CD4-positive, alpha-beta T cell treated with Interleukin-15 for 4 hours (primary cell): ENCODE measurements around the gene DMRTC1B.
"Not testable (repeated sequence)": the region's sequence is repeated elsewhere in the genome, so short reads cannot be mapped to it uniquely, and the experiment has no call there.

Source experiments
- DNase-seq: peaks from one replicate; pipeline ENCODE4 v3.0.0-alpha.2; 2020; ENCODE audit warnings: low spot score

DMRTC1B gene, protein sequence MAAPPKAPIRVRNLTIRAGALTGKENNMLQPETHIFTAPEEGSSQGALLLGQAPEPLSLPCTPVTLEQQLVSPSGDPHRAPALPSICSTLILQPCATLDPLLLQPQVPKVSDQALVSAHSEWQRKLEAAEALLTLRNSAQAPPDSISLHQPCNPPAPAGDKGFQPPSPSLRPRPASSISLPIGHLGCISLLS

DNA sequence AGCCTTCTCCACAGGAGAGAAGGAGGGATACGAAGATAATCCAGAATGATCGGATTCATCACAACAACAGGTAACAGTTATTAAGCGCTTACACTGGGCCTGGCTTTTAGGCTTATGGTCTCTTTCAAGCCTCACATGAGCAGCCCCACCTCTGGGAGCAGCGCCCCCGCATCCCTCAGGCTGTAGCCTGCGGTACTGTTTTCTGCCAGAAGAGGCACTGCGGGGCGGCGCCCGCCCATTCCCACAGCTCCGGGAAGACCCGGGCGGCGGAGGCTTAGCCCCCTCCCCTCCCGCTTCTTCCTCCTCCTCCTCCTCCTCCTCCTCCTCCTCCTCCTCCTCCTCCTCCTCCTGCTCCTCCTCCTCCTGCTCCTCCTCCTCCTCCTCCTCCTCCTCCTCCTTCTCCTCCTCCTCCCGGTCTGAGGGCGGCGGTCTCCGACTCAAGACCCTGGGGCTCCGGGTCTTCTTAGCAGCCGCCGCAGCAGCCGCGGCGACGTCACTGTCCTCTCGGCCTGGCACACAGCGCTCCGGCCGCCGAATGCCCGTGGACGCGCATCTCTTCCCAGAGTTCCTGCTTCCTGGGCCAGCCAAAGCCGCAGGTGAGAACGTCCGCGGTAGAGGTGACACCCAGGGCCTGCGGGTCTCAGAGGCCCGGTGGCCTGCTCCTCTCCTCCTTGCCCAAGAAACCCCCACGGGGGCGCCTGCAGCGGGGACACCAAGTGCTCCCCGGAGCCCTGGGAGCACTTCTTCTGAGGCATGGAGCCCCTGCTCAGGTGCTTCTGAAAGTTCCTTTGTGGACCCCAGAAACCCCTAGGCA is at the start of gene DMRTC1B:
TSS of gene DMRTC1B (plus strand) at position 238 of the 814 bp plus-strand sequence. CDS start 68,246 bp downstream, outside the sequence.
- DNase-seq, result not testable (repeated sequence)

DNA sequence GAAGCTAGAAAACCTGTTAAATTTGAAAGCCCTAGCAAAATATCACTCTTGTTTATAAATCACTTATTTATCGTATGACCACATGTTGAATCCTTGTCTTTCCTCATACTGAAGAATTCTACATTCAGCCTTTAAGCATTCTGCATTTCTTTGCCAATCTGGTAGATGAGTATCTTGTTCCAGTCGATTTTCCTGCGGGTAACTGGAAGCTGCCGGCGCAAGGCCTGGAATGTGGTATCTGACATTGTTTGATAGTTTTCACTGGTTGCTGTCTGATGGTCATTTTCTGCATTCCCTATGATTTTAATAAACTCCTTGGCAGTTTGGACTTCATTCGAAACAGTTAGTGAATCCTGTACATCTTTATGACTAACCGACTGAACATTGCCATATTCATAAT is 48.8 kb upstream of the DMRTC1B start:
- no peak for DNase-seq

DNA sequence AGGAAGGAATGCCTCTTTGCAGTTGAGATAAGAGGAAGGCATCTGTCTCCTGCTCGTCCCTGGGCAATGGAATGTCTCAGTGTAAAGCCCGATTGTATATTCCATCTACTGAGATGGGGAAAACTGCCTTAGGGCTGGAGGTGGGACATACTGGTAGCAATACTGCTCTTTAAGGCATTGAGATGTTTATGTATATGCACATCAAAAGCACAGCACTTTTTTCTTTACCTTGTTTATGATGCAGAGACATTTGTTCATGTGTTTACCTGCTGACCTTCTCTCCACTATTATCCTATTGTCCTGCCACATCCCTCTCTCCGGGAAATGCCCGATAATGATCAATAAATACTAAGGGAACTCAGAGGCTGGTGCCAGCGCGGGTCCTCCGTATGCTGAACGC is 43.1 kb upstream of the DMRTC1B start:
- not testable (repeated sequence) for DNase-seq

DNA sequence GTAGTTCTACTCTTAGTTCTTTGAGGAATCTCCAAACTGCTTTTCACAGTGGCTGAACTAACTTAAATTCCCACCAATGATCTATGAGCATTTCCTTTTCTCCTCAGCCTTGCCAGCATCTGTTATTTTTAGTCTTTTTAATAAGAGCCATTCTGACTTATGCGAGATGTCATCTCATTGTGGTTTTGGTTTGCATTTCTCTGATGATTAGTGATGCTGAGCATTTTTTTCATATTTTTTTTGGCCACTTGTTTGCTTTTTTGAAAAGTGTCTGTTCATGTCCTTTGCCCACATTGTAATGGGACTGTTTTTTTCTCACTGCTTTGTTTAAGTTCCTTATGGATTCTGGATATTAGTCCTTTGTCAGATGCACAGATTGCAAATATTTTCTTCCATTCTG is 41.1 kb upstream of the DMRTC1B start:
- DNase-seq, result no peak

DNA sequence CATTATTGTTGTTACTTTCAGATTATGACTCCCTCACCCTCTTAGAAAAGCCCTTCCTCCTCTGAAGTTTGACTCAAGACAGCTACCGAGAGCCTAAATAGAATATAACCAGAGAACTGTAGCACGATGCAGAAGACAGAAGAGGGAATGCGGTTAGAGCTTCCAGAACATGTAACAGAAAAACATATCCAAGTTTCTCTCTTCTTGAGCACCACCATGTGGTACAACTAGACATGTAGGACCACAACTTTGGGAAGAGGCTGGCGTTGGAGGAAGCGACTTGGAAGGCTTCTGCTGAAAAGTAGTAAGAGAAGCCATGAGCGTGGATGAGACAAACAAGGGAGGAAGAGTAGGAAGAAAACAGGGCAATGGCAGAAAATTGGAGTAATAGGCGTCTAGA is 31.1 kb upstream of the DMRTC1B start:
- DNase-seq, result not testable (repeated sequence)

DNA sequence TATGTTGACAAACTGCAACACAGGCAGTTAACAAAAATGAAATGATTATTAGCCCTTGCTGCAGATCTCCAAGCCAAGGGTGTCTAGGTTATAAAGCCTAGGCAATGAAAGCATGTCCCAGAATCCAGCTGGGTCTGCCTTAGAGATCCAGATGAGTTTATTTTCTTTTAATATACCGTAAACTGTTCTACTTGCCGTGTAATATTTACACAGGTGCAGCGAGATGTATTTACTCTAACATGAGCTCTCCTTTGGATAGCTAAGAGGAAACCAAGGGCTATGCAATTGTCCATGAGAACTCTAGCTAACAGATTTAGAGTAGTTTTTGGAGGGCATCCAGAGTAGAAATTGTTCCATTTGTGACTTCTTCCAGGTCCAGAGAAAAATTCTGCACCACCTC is 28.1 kb upstream of the DMRTC1B start:
- DNase-seq, result not testable (repeated sequence)

DNA sequence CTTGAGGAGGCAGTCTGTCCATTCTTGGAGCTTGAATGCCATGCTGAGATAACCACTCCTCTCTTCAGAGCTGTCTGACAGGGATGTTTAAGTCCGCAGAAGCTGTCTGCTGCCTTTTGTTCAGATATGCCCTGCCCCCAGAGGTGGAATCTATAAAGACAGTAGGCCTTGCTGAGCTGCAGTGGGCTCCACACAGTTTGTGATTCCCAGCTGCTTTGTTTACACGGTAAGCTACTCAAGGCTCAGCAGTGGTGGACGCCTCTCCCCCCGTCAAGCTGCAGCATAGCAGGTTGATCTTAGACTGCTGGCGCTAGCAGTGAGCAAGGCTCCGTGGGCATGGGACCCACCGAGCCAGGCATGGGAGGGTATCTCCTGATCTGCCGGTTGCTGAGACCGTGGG is 16.2 kb upstream of the DMRTC1B start:
- not testable (repeated sequence) for DNase-seq

DNA sequence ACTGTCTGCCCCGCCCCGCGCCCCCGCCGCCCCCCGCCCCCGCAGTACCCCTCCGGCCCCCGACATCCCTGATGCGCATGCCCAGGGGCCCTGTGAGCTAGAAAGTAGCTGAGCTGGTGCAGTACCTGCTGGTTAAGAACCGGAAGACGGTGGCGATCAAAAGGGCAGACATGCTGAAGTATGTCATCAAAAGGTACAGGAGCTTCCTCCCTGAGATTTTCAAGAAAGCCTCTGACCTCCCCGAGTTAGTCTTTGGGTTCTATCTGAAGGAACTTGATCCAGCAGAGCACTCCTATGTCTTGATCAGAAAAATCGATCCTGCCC is 739 bp downstream of the DMRTC1B start:
- not testable (repeated sequence) for DNase-seq

DNA sequence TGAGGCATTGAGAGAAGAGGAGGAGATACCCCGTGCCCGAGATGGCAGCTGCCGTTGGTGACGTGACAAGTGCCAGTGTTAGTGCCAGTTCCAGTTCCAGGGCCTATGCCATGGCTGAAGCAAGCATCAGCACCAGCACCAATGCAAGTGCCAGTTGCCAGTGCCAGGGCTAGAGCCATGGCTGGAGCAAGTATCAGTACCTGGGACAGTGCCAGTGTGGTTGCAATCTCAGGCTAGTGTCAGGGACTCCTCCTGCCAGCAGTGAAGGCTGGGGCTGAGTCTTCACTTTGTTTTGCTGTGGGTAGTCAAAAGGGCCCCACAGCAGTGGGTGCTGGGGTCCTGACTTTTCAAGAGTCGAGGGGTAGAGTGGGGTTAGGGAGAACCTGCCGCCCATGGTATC is 1.5 kb downstream of the DMRTC1B start:
- DNase-seq, result not testable (repeated sequence)

DNA sequence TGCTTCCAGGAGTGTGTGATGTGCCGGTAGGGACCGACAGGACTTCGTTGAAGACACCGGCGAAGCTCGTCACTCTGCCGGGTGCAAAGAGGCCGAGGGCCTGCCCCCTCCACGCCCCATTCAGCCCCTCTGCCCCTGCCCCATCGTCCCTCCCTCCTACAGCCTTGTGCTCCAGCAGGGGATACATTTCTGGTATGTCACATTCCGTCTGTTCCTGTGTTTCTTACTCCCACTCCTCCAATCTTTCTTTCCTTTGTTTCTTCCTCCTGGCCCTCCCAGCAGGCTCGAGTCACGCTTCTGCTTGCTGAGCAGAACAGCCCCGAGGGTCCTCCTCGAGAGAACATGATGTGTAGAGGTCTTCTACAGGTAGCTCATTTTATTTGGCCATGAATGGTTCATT is 5.9 kb downstream of the DMRTC1B start, which contains the start of gene FAM236B:
TSS of gene FAM236B (minus strand) at position 101 of the 400 bp plus-strand sequence. CDS start at position 1, 100 bp downstream.
- not testable (repeated sequence) for DNase-seq

DNA sequence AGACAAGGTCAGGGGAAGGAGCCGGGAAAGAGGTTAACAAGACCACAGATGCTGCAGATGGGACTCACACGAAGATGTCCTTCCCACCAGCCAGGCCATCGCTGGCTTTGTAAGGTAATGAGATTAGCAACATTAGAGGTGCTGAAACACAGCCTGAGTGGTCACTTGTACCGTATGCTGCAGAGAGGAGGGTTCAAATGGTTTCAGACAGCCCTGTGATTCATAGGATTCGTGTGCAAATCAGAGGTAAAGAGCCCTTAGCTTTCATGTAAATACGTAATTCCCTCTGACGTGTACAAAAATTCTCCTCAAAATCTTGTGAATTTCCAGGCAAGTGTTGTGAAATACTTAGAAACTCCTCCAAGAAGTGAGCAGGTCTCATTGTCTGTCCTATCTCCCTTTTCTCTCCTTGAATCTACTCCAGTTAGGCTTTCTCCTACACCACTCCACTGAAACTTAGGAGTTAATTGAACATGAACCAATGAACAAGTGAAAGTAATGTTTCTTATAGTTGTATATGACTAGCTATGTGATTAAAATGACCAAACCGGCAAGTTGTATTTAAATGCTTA is 6.8 kb downstream of the DMRTC1B start:
- not testable (repeated sequence) for DNase-seq

DNA sequence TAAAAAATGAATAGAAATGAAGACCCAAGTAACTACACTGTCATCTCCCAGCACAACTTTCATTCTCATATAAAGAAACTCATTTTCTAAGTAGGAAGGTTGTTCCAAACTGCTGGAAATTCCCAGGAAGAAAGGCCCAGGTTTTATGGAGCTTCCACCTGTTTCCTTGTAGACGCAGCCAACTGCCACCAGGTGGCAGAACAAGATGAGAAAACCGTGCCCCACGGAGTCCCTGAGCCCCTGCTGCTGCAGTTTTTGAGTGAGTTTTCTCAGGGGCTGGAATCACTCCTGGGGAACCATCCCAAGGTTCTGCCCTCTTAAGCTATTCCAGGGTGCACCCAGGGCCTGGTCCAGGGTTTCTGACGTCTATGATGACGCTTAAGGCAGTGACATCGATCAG is 7.3 kb downstream of the DMRTC1B start:
- not testable (repeated sequence) for DNase-seq

DNA sequence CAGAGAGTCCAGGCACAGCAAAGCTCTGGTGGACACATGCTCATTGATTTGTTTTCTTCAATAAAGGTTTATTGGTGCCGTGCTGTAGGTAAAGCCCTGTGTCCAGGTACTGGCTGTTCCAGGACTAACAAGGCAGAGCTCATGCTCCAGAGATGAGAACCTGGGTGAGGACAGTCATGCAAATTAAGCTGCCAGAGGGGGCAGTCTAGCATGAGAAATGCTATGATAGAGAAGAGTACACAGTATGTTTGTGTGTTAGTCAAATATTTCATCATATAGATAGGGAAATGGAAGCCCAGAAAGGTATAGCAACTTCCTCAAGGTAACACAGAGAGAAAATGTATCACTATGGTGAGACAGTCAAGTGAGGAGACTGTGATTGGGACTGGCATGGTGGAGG is 11.5 kb downstream of the DMRTC1B start:
- DNase-seq, result not testable (repeated sequence)

DNA sequence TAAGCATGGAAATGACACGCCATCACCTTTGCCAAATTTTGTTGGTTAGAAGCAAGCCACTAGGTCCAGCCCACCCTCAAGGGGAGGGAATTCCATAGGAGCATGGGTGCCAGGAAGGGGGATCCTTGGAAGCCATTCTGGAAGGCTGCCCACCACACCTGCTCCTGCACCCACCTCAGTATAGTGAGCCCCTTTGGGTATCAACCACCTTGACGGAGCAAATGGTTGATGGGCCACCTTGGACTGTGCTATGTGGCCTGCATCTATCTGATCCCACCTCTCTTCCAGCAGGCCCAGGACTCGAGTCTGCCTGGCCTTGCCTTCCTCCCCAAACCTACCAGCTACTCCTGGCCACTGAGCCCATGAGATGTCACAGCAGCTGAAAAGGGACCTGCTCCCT is 13.7 kb downstream of the DMRTC1B start:
- DNase-seq, result not testable (repeated sequence)

DNA sequence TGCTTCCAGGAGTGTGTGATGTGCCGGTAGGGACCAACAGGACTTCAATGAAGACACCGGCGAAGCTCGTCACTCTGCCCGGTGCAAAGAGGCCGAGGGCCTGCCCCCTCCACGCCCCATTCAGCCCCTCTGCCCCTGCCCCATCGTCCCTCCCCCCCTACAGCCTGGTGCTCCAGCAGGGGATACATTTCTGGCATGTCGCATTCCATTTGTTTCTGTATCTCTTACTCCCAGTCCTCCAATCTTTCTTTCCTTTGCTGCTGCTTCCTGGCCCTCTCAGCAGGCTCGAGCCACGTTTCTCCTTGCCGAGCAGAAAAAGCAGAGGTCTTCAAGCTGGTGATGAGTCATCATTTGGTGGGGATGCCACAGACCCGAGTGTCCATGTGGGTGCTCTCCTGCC is 31.4 kb downstream of the DMRTC1B start, which contains the start of gene FAM236D:
TSS of gene FAM236D (minus strand) at position 101 of the 400 bp plus-strand sequence. CDS start at position 1, 100 bp downstream.
- DNase-seq, result not testable (repeated sequence)

DNA sequence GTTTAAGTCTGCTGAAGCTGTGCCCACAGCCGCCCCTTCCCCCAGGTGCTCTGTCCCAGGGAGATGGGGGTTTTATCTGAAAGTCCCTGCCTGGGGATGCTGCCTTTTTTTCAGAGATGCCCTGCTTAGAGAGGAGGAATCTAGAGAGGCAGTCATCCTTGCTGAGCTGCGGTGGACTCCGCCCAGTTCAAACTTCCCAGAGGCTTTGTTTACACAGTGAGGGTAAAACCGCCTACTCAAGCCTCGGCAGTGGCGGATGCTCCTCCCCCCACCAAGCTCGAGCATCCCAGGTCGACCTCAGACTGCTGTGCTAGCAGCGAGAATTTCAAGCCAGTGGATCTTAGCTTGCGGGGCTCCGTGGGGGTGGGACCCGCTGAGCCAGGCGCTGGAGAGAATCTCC is 54.0 kb downstream of the DMRTC1B start:
- not testable (repeated sequence) for DNase-seq

DNA sequence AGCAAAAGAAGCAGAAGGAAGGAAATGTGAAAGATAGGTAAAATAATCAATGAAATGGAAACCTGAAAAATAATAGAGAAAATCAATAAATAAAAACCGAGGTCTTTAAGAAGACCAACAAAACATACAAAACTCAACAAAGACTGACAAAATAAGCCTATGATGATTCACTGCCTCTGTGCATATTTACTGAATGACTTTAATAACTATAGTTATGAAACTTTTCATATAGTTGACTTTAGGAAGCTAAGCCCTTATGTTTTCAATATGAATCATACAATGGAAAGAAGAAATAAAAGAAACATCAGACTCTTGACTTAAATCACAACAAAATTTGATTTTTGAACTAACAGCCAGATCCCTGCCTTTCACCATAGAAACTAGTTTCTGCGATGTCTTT is 60.8 kb downstream of the DMRTC1B start:
- DNase-seq, result not testable (repeated sequence)

DNA sequence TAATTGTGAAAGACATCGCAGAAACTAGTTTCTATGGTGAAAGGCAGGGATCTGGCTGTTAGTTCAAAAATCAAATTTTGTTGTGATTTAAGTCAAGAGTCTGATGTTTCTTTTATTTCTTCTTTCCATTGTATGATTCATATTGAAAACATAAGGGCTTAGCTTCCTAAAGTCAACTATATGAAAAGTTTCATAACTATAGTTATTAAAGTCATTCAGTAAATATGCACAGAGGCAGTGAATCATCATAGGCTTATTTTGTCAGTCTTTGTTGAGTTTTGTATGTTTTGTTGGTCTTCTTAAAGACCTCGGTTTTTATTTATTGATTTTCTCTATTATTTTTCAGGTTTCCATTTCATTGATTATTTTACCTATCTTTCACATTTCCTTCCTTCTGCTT is 106.2 kb downstream of the DMRTC1B start:
- not testable (repeated sequence) for DNase-seq

DNA sequence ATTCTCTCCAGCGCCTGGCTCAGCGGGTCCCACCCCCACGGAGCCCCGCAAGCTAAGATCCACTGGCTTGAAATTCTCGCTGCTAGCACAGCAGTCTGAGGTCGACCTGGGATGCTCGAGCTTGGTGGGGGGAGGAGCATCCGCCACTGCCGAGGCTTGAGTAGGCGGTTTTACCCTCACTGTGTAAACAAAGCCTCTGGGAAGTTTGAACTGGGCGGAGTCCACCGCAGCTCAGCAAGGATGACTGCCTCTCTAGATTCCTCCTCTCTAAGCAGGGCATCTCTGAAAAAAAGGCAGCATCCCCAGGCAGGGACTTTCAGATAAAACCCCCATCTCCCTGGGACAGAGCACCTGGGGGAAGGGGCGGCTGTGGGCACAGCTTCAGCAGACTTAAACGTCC is 113.0 kb downstream of the DMRTC1B start:
- DNase-seq, result not testable (repeated sequence)
